GM19468 (cell line): ENCODE data around the gene TSPAN7.

Experiments
- ATAC-seq: cut with Tn5 transposase; IDR thresholded peaks from one replicate; pipeline ENCODE4 v1.9.1; 2021; ENCODE audit warnings: mild to moderate bottlenecking, moderate library complexity, moderate number of reproducible peaks; ENCODE audit not compliant: unreplicated experiment; ENCODE audit errors: extremely low read depth

TSPAN7 gene

DNA sequence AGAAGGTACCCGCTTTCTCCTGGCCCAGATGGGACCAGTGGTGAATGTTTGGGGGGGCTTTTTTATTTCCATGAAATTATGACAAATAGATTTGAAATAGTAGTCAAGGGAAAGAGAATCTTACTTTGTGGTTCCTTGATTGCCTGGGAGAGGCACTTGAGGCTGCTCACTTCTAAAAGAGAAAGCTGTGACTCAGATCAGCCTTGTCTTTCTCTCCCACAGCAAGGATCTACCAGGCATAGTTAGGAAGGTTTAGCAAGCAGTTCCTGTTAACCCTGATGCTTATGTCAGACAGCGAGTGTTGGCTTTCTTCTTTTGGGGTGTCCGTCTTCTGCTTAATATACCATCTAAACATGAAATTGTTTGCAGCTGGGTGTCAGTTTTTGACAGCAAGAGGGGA is 114.5 kb downstream of the TSPAN7 start:
- no peak for ATAC-seq

DNA sequence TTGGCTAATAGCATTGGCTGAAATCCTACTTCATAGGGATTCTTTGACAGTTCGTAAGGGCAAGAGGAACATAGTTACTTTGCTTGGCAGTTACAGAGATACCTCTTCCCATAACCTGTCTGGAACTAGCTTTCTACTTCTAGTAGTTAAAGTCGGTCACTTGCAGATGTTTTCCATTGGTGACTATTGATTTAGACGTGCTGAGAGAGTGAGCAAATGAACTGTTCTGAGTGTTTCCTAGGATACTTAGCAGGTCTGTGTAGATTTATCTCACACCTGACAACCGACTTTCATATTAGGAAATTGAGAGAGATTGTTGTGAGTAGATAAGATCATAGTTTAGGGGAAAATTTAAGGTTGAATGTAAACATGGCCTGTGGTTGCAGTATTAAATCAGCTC is 116.8 kb downstream of the TSPAN7 start:
- no peak for ATAC-seq

DNA sequence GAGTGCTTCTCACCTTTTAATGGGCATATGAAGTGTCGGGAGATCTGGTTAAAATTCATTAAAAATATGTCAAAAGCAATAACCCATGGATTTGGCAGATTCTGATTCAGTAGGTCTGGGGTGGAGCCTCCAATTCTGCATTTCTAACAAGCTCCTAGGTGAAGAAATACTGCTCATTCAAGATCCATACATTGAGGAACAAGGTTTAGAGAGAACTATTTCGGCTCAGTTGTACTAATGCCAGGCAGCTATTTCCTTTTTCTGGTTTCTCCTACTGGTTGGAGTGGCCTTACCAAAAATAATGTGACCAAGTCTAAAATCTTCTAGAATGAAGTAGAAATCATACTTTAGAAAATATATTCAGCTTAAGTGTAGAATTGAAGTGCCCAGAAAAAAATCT is 117.5 kb downstream of the TSPAN7 start:
- ATAC-seq = no peak

DNA sequence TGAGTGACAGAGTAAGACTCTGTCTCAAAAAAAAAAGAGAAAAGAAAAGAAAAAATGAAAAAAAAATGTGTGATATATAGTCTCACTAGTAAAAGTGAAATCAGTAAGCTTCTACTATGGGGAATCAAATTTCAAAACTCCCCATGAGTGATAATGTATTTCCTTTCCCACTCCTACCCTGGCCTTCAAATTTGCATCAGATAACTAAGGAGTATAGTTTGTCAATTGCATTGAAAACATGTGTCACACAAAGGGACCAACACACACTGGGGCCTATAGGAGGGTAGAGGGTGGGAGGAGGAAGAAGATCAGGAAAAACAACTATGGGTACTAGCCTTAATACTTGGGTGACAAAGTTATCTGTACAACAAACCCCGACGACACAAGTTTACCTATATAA is 118.4 kb downstream of the TSPAN7 start:
- ATAC-seq = no peak

DNA sequence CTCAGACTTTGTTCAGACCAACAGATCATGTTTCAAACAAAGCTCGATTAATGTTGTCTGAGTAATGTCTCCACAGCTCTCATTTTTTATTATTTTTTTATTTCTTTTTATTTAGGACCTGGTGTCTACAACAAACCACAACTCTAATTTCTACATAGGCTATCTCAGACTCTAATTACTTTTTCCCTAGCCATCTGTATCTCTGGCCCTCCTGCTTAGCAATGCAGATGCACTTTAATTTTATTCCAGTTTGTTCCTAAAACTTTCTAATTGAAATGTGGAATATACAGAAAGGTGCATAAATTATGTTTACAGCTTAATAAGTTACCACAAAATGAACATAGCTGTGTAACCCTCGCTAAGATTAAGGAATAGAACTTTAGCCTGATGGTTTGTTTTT is 120.8 kb downstream of the TSPAN7 start:
- ATAC-seq = no peak

DNA sequence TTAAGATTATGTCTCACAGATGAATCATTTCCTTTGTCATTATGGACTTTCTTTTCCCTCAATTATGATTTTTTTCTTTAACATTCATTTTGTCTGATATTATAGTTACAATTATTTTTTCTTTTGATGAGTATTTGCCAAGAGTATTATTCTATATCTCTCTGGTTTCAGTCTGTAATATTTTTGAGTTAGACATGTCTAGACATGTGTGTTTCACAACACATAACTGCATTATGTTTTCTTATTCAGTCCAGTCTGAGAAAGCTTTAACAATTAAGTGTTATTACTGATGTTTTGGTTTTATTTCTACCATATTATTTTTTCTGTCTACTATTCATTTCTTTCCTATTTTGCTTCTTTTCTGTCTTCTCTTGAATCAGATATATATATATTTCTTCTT is 131.6 kb downstream of the TSPAN7 start:
- ATAC-seq = no peak

DNA sequence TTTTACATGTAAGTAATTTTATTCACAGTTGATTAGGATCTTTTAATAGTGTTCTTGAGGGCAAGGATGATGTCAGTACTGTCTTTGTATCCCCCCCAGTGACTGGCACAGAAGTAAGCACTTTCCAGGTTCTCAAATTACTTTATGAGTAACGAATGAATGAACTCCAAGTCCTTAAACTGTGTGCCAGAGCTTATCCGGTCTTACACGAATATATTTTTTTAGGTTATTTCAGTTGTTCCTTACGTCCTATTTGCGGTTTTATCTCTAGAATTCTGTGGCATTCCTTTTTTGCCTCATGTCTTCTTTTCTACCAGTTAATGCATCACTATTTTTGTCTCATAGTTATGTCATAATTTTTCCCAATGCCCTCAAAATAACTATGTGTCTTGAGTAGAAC is 133.1 kb downstream of the TSPAN7 start:
- no peak for ATAC-seq

DNA sequence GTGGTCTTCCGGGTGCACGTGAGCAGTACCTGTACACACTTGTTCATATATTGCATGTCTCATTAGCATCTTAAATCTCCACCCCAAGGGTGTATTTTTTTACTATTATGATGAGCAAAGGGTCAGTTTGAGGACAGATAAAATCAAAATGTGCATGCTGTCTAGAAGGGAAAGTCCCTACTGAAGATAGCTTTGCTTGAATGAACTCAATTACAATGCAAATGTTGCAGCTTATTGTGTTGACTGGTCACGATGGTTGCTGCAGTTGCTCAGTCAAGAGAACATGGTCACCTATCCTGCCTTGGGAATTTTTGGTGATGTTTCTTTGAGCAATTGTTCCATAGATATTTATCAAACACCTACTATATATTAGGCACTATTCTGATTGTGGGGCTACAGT is 136.1 kb downstream of the TSPAN7 start:
- ATAC-seq = no peak

DNA sequence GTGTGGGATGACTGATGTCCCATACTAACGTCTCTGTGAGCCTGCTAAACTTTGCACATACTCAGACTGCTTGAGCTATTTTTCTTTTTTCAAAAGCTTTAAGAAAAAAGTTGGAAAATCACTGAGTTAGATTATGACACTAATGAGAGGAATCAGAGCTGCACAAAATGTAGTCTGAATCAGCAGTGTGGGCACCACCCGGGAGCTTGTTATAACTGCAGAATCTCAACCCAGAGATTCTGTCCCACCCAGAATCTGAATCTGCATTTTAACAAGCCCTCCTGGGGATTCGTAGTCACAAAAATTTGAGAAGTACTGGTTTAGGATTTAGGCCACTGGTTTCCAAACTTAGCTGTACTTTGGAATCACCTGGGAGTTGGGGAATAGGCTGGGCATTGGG is 137.8 kb downstream of the TSPAN7 start:
- ATAC-seq = no peak

DNA sequence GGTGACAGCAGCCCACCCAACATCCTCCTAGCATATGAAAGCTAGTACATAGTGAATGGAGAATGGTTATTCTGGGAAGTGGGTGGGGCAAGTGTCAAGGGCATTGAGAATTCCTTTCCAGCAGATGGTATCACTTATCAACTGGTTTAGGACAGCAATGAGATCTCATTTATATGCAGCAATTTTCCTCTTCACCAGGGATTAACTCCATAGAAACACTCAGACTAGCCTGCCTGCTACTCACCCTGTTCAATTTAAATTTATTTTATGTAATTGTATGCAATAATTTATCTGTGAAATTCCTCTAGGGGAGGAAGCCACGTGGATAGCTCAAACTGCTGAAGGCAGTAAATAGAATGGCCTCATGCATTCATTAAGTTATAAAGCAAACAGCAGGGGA is 138.4 kb downstream of the TSPAN7 start:
- no peak for ATAC-seq

DNA sequence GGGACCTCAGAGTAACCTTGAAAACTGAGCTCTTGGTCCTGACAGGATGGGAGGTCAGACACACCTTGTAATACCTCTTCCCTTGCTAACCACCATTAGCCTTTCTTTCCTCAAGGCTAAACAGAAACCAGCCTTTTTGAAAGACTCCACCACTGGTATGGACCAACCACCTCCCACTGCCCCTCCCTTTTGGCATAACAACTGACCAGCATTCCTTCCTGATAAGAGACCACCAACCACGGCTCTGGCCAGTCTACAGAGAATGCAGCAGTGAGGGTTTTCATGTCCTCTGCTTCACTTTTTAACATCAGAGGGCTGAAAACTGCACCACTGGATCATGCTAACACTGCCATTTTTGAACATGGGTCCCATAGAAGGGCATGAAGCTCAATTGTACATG is 139.7 kb downstream of the TSPAN7 start:
- no peak for ATAC-seq

DNA sequence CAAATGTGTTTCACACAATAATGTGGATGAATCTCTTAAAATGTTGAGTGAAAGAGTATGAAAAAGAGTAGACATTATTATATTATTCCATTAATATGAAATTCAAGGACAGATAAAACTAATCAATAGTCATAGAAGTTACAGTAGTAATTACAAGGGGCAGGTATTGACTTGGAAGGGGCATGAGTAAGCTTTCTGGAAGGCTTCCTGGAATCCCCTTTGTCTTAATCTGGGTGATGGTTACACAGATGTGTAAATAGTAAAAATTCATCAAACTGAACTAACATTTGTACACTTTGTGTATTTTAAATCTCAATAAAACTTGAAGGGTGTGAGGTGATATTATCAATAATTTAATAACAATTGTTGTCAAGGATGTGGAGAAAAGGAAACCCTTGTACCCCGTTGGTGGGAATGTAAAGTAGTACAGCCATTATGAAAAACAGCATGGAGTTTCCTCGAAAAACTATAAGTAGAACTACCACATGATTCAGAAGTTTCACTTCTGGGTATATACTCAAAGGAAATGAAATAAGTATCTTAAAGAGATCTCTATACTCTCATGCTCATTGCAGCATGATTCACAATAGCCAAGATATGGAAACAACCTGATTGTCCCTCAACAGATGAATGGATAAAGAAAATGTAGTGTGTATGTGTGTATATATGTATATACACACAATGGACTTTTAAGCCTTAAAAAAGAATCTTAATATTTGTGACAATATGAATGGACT is 143.0 kb downstream of the TSPAN7 start:
- ATAC-seq = no peak

DNA sequence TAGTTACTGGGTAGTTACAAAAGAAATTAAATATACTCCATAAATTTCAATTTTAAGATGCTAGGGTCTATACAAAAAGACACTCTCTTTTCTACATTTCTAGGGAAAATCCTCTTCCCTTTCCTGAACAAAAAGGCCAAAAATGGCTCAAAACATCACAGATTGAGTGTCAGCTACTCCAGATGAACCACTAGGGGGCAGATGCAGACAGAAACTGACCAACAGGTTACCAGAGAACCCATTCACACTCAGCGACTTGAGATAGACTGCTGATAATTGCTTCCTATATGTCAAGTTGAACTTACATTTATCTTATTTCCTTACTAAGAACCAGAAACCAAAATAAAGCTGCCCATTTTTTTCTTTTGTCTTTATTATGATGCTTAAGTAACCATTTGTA is 156.5 kb downstream of the TSPAN7 start:
- ATAC-seq = no peak

DNA sequence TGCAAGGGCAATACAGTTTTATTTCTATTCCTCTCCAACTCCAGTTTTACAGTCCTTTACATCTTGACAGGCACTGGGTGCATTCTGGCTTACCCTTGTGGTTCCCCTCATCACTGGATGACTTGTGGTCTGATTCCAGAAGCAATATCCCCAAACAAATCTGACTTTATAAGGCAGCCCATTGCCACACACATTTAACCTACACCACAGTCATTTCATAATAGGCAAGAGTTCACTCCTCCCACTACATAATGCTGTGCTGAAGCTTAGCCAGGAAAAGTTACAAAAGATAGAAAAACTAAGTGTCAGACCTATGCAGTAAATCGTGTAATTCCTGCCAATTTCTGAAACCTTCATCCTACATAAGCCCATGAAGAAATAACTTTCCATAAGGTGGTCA is 157.0 kb downstream of the TSPAN7 start:
- no peak for ATAC-seq

DNA sequence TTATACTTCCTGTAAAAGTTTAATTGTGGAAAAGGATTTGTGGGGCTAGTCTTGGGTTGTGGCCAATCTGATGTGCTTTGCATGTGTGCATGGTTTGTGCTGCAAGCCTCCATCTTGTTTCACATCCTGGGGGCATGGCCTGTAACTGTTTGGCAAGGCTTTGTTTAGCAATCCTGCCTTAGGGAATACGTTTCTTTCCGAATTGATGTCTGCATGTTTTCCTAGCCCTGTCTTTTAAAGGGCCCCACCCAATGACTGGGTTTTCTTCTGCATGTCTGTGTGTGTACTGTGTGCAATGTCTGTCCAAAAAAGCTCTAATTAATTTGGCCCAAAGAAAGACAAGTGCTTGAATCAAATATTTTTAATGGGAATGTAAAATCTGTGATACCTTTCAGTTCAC is 165.3 kb downstream of the TSPAN7 start:
- ATAC-seq = no peak

DNA sequence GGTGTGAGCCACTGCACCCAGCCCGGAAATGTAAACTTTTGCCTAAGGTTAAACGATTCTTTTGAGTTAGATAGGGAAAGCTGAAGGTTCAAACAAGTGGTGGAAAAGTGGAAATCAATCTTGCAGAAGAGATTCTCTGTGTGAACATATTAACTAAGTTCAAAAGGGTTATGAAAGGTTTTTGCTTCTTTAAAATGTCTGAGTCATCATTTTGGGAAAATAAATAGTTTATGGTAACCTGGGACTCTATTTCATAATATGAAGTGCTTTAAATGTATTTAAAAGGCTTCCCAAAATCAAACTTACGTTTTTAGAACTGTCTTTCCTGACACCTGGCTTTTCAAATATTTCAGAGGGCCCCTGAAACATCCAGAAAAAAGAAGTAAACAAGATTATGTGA is 166.3 kb downstream of the TSPAN7 start:
- ATAC-seq = no peak

DNA sequence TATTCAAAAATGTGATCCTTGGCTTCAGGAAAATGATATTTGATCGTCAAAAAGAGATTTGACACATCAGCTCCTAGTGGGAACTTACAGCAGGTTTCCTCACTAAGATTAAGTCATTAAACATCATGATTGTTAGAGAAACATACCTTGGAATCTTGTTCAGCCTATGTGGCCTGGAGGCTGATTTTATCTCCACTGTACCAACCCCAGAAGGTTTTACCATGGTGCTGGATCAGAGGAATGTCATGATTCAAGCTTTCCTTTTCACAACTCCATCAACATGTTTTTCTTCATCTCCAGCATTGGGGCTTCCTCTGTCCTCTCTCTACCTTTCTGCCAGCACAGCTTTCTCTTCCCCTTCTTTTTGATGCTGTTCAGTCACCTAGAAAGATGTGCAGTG is 171.5 kb downstream of the TSPAN7 start:
- ATAC-seq = no peak
